Hepatocyte (in vitro differentiated cells): ENCODE results near the gene GALC. TPM values are rescaled to one million over a fixed set of nuclear protein-coding genes. Genes with fewer than 3 reads are reported as not detected.

Source experiments
- DNase-seq: peaks from one replicate; pipeline ENCODE4 v3.0.0-alpha.2; 2016; ENCODE audit warnings: low spot score
- H2AFZ ChIP-seq: fragments of 200-600 bp; sonication (generic); 2 replicates; pipeline ENCODE4 v1.6.0; 2016; ENCODE audit warnings: antibody characterized with exemption, mild to moderate bottlenecking
- H3K27ac ChIP-seq: fragments of 200-600 bp; sonication (generic); 2 replicates; pipeline ENCODE4 v1.5.1; 2016; ENCODE audit warnings: mild to moderate bottlenecking
- H3K27me3 ChIP-seq: fragments of 200-600 bp; sonication (generic); 2 replicates; pipeline ENCODE4 v1.6.1; 2016
- H3K36me3 ChIP-seq: fragments of 200-600 bp; sonication (generic); replicated peaks from 2 replicates; pipeline ENCODE4 v1.5.1; 2016; ENCODE audit warnings: low read depth; ENCODE audit not compliant: insufficient read depth
- H3K4me1 ChIP-seq: fragments of 200-600 bp; sonication (generic); 2 replicates; pipeline ENCODE4 v1.5.1; 2016; ENCODE audit warnings: mild to moderate bottlenecking, moderate library complexity; ENCODE audit not compliant: insufficient read depth
- H3K4me2 ChIP-seq: fragments of 200-600 bp; sonication (generic); 2 replicates; pipeline ENCODE4 v1.6.0; 2016
- H3K4me3 ChIP-seq: fragments of 200-600 bp; sonication (generic); 2 replicates; pipeline ENCODE4 v1.5.1; 2016; ENCODE audit warnings: mild to moderate bottlenecking
- H3K79me2 ChIP-seq: fragments of 200-600 bp; sonication (generic); 2 replicates; pipeline ENCODE4 v1.6.0; 2017; ENCODE audit warnings: mild to moderate bottlenecking
- H3K9me2 ChIP-seq: fragments of 200-600 bp; sonication (generic); replicated peaks from 2 replicates; pipeline ENCODE4 v1.6.0; 2017; ENCODE audit warnings: mild to moderate bottlenecking; ENCODE audit not compliant: insufficient read depth
- H3K9me3 ChIP-seq: fragments of 200-600 bp; sonication (generic); 2 replicates; pipeline ENCODE4 v1.5.1; 2016; ENCODE audit warnings: low read depth, mild to moderate bottlenecking
- H4K20me1 ChIP-seq: fragments of 200-600 bp; sonication (generic); 2 replicates; pipeline ENCODE4 v1.6.0; 2016; ENCODE audit warnings: mild to moderate bottlenecking; ENCODE audit not compliant: insufficient read depth, poor library complexity, severe bottlenecking
- EZH2 ChIP-seq: fragments of 200-600 bp; sonication (generic); IDR thresholded peaks from 2 replicates; pipeline ENCODE4 v1.6.1; 2016; ENCODE audit warnings: antibody characterized with exemption, mild to moderate bottlenecking, borderline replicate concordance
- EZH2phosphoT487 ChIP-seq: fragments of 200-600 bp; sonication (generic); IDR thresholded peaks from one replicate; pipeline ENCODE4 v1.6.1; 2018; ENCODE audit warnings: antibody characterized with exemption, mild to moderate bottlenecking, low read depth, moderate library complexity; ENCODE audit not compliant: unreplicated experiment, severe bottlenecking
- WGBS: methylation state at CpG from one replicate; pipeline ENCODE4 v1.1.6; 2016; ENCODE audit warnings: low lambda C conversion rate; ENCODE audit errors: missing lambda C conversion rate; 5-methylcytosine and 5-hydroxymethylcytosine counted together
- polyA plus RNA-seq: library from polyadenylated mRNA; unstranded; fragments of >200 nt; fragmentation: Nextera tagmentation; extraction: Ambion mirVana; gene quantifications from 2 replicates; pipeline ENCODE4 v1.2.1, GENCODE V29; 2016
- total RNA-seq: library from RNA; depleted of rRNA; stranded (reverse); fragments of >200 nt; gene quantifications from 2 replicates; pipeline ENCODE4 v1.2.3, GENCODE V29; 2014
- TF ChIP-seq, protein P1 (sequence below): fragments of 200-600 bp; sonication (generic); IDR thresholded peaks from 2 replicates; pipeline ENCODE4 v1.5.1; 2016; ENCODE audit warnings: antibody characterized with exemption, mild to moderate bottlenecking; ENCODE audit not compliant: poor library complexity

Gene GALC
- total and polyA plus RNA-seq, 2 experiments from 2014 or later = 23.0 to 47.5 TPM

DNA sequence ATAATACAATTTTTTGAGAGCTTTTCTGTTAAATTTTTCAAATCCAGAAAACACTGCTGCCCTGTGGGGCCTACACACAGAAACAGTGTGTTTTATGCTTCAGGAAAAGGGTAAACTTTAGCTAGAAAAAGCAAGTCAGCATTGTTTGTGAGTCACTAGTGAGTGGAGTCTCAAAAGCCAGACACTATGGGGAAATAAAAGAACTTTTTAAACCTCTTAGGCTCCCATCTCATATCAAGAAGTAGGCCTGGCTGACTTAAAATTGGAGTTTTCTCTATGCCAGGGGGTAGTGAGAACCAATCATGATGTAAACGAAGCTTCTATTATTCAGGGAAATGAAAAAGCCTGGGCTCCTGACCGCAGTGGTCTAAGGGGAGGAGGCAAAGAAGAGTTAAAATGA, 24.6 kb upstream of the GALC start:
- Histone ChIP-seq H3K4me3 (no peak overlapping the region), H3K9me2 (no peaks in the 10 kb centered on the region), H3K9me3 (no peaks in the 10 kb centered on the region), H3K4me1 (no peaks in the 10 kb centered on the region), H4K20me1 (no peaks in the 10 kb centered on the region), H3K79me2 (no peaks in the 10 kb centered on the region), H3K36me3 (no peaks in the 10 kb centered on the region), H3K4me2 (no peak overlapping the region), H2AFZ (no peak overlapping the region), H3K27ac (peak overlapping the region; percentile 21), H3K27me3 (no peaks in the 10 kb centered on the region)
- 96% methylated on average over 2 of the region's 2 CpGs for WGBS
- TF ChIP-seq EZH2 (no peak), EZH2phosphoT487 (no peak)
- TF ChIP-seq, protein P1, sequence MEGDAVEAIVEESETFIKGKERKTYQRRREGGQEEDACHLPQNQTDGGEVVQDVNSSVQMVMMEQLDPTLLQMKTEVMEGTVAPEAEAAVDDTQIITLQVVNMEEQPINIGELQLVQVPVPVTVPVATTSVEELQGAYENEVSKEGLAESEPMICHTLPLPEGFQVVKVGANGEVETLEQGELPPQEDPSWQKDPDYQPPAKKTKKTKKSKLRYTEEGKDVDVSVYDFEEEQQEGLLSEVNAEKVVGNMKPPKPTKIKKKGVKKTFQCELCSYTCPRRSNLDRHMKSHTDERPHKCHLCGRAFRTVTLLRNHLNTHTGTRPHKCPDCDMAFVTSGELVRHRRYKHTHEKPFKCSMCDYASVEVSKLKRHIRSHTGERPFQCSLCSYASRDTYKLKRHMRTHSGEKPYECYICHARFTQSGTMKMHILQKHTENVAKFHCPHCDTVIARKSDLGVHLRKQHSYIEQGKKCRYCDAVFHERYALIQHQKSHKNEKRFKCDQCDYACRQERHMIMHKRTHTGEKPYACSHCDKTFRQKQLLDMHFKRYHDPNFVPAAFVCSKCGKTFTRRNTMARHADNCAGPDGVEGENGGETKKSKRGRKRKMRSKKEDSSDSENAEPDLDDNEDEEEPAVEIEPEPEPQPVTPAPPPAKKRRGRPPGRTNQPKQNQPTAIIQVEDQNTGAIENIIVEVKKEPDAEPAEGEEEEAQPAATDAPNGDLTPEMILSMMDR = no peak
- DNase-seq = no peak

DNA sequence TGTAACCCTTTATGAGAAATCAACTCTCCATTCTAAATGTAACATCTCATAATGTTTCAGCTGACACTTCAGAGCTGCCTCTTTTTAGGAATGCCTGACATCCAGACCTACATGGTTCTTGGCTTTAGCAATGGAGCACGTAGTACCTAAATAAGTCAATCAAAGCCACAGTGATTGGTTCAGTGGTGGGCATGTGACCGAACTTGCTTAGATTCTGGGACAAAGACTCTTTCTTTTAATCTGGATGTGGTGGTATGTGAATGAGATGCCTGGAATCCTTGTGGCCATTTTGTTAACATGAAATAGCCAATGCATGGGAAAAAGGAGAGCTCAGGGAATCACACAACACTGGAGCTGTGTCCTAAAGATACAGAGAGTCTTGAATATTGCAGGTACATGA, 23.8 kb upstream of the GALC start:
- Histone ChIP-seq H3K9me2 (no peaks in the 10 kb centered on the region), H3K79me2 (no peaks in the 10 kb centered on the region), H3K27me3 (no peaks in the 10 kb centered on the region), H2AFZ (no peak overlapping the region), H3K4me3 (no peak overlapping the region), H3K4me1 (no peaks in the 10 kb centered on the region), H3K4me2 (no peak overlapping the region), H4K20me1 (no peaks in the 10 kb centered on the region), H3K9me3 (no peaks in the 10 kb centered on the region), H3K36me3 (no peaks in the 10 kb centered on the region), H3K27ac (peak overlapping the region; percentile 21)
- TF ChIP-seq EZH2 (no peak), EZH2phosphoT487 (no peak)
- TF ChIP-seq, protein P1 = no peak
- 96% methylated on average over 2 of the region's 2 CpGs for WGBS
- no peak for DNase-seq

DNA sequence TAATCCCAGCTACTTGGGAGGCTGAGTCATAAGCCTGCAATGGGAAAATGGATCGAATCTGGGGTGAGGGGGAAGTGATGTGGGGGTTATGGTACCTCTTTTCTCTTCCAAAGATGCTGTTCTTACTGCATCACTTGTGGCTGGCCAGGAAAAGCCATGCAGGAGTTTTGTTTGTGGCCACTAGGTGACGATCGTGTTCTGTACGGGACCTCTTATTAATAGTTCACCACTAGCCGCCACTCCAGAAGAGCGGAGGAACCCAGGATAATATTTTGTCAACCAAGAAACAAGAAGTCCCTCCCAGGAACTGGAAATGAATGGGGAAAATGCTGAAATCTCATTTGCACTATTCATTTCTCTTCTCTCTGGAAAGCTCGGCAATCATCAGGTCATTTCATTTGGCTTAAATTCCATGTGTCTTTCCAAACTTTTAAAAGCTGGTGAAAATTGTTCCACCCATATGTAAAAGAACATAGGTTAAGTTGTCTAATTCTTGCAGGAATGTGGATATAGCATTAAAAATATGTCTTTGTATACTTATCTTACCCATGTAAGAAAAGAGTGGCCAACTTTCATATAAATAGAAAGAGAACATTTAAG, 20.9 kb upstream of the GALC start:
- no peaks in the 10 kb centered on the region for H3K27me3 ChIP-seq
- H3K4me3 ChIP-seq = no peak overlapping the region
- H3K4me2 ChIP-seq = peak overlapping the region; percentile 17
- 7% methylated on average over 6 of the region's 7 CpGs for WGBS
- no peaks in the 10 kb centered on the region for H3K9me2 ChIP-seq
- peak overlapping the region; percentile 46 for H2AFZ ChIP-seq
- H3K79me2 ChIP-seq = no peaks in the 10 kb centered on the region
- no peaks in the 10 kb centered on the region for H4K20me1 ChIP-seq
- peak; percentile 88 for DNase-seq
- no peak overlapping the region for H3K27ac ChIP-seq
- no peaks in the 10 kb centered on the region for H3K36me3 ChIP-seq
- H3K9me3 ChIP-seq = no peaks in the 10 kb centered on the region
- TF ChIP-seq, protein P1 = peak; percentile 83
- TF ChIP-seq EZH2 = no peak
- H3K4me1 ChIP-seq = no peaks in the 10 kb centered on the region

DNA sequence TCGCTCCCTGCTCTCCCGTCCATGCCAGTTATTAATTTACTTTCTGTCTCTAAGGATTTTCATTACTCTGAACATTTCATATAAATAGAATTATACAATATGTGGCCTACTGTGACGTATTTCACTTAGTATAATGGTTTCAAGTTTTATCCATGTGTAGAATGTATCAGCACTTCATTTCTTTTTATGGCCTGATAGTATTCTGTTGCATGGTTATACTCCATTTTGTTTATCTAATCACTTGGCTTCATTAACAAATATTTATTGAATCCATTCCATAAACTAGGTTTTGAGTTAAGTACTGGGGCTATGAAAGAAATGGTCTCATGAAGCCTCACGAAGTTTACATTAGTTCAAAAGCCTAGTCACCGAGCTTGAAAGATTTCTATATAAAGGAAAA, 19.5 kb upstream of the GALC start:
- Histone ChIP-seq H2AFZ (no peak overlapping the region), H3K36me3 (no peaks in the 10 kb centered on the region), H3K4me2 (no peak overlapping the region), H3K27ac (no peak overlapping the region), H3K9me2 (no peaks in the 10 kb centered on the region), H3K27me3 (no peaks in the 10 kb centered on the region), H3K4me3 (no peak overlapping the region), H3K9me3 (no peaks in the 10 kb centered on the region), H4K20me1 (no peaks in the 10 kb centered on the region), H3K4me1 (no peaks in the 10 kb centered on the region), H3K79me2 (no peaks in the 10 kb centered on the region)
- DNase-seq = no peak
- 66% methylated on average over 5 of the region's 5 CpGs for WGBS
- TF ChIP-seq EZH2phosphoT487 (no peak), EZH2 (no peak)
- TF ChIP-seq, protein P1 = no peak
